IMR-90 (cell line): ENCODE measurements around the gene RBBP4. TPM values are rescaled to one million over a fixed set of nuclear protein-coding genes. Genes with fewer than 3 reads are reported as not detected.

Source experiments
- BHLHE40 ChIP-seq: fragments of 150-350 bp; IDR thresholded peaks from 2 replicates; pipeline ENCODE4 v1.6.1; 2016; ENCODE audit warnings: mild to moderate bottlenecking, low read depth, low read length
- FOS ChIP-seq: fragments of 150-350 bp; IDR thresholded peaks from 2 replicates; pipeline ENCODE4 v1.6.1; 2016; ENCODE audit warnings: low read depth, low read length
- MAFK ChIP-seq: IDR thresholded peaks from 2 replicates; pipeline ENCODE4 v1.6.1; 2012; ENCODE audit warnings: low read depth, low read length, improper control_type of control experiment
- polyA plus RNA-seq, 3 experiments: library from polyadenylated mRNA; depleted of rRNA; stranded (reverse); fragments of >200 nt; gene quantifications; 2 replicates each; pipeline ENCODE4 v1.2.3, GENCODE V29; 2012; ENCODE audit warnings: low replicate concordance in 1 of 3
- total RNA-seq: library from RNA; depleted of rRNA; stranded (reverse); fragments of >200 nt; gene quantifications from 2 replicates; pipeline ENCODE4 v1.2.3, GENCODE V29; 2012
- TF ChIP-seq, protein P1 (sequence below): fragments of 150-350 bp; IDR thresholded peaks from 2 replicates; pipeline ENCODE4 v1.6.1; 2017; ENCODE audit warnings: mild to moderate bottlenecking, antibody characterized with exemption, low read length, low read depth

Gene RBBP4
- total and polyA plus RNA-seq, 2 of the 4 experiments (the other 2 are of a cell fraction), result 82.9 to 161 TPM

DNA sequence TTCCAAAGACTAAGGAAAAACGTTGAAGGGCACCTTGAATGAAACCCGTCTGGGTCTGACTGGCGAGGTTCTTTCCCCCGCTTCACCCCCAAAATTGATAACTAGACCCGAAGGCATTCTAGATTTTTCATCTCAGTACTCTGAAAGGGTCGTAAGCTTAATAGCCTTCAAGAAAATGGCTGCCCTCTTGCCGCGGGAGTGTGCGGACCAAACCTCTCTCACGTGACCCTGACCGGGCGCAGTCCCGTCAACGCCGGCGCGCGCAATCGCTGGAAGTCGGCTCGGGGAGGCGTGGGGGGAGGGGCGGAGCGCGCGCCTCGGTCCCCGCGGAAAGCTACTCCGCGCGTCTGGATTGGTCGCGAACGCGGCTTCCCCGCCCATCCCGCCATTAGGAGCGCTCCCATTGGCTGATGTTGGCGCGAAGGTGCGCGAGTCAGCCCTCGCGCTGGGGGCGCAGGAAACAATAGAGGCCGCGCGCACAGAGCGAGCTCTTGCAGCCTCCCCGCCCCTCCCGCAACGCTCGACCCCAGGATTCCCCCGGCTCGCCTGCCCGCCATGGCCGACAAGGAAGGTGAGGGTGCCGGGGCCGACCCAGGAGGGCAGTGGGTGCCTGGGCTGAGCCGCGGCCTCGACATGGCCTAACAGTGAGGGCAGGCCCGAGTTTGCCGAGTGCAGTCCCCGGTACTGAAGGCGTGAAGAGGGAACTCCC, at the start of gene RBBP4 (continued):
- no peak for TF ChIP-seq MAFK
- TF ChIP-seq, protein P1, sequence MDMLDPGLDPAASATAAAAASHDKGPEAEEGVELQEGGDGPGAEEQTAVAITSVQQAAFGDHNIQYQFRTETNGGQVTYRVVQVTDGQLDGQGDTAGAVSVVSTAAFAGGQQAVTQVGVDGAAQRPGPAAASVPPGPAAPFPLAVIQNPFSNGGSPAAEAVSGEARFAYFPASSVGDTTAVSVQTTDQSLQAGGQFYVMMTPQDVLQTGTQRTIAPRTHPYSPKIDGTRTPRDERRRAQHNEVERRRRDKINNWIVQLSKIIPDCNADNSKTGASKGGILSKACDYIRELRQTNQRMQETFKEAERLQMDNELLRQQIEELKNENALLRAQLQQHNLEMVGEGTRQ, result peak; percentile 94
- TF ChIP-seq BHLHE40, result peak; percentile 93
- TF ChIP-seq FOS, result 0 out of 2 replicates have a peak, but pooled peaks have one; percentile 15
